A673 (cell line): Measurements from ENCODE around the gene EFHC2. TPM values are rescaled to one million over a fixed set of nuclear protein-coding genes. Genes with fewer than 3 reads are reported as not detected.

ENCODE experiments used
- BruUV-seq: library from RNA; stranded (reverse); fragments of 400-500 nt; replicated peaks from 2 replicates; lab custom pipeline; 2021; lab: Mats Ljungman, UMichigan
- CTCF ChIA-PET: fragments of 300-600 bp; sonication (Branson Sonifier 250); formaldehyde crosslinking; loops from one replicate; lab custom pipeline; 2022; ENCODE audit warnings: antibody characterized with exemption; lab: Charles Lee
- POLR2A ChIA-PET: fragments of 300-600 bp; sonication (Branson Sonifier 250); formaldehyde crosslinking; loops from one replicate; lab custom pipeline; 2022; ENCODE audit warnings: antibody characterized with exemption; ENCODE audit not compliant: low non-redundant PET; lab: Charles Lee
- DNase-seq: peaks from one replicate; pipeline ENCODE4 v3.0.0-alpha.2; 2015; ENCODE audit warnings: low spot score
- H3K27ac ChIP-seq: fragments of 200-600 bp; sonication (generic); 2 replicates; pipeline ENCODE4 v1.5.1; 2016; ENCODE audit warnings: mixed run types, low read depth, mild to moderate bottlenecking, mixed read lengths, antibody characterized with exemption, low read length; ENCODE audit not compliant: poor library complexity, severe bottlenecking
- H3K27me3 ChIP-seq: fragments of 200-600 bp; sonication (generic); replicated peaks from 2 replicates; pipeline ENCODE4 v1.6.1; 2017; ENCODE audit warnings: mixed run types, low read depth, mild to moderate bottlenecking, mixed read lengths, antibody characterized with exemption, low read length; ENCODE audit not compliant: insufficient read depth, poor library complexity
- H3K36me3 ChIP-seq: fragments of 200-600 bp; sonication (generic); 2 replicates; pipeline ENCODE4 v1.6.1; 2016; ENCODE audit warnings: mixed run types, mild to moderate bottlenecking, mixed read lengths, antibody characterized with exemption, low read length; ENCODE audit not compliant: insufficient read depth, poor library complexity, severe bottlenecking
- H3K4me1 ChIP-seq: fragments of 200-600 bp; sonication (generic); 2 replicates; pipeline ENCODE4 v1.6.1; 2017; ENCODE audit warnings: mixed run types, mild to moderate bottlenecking, mixed read lengths, antibody characterized with exemption, low read length; ENCODE audit not compliant: insufficient read depth, poor library complexity, severe bottlenecking
- H3K4me3 ChIP-seq: fragments of 200-600 bp; sonication (generic); 2 replicates; pipeline ENCODE4 v1.5.1; 2016; ENCODE audit warnings: low read depth, mixed run types, mild to moderate bottlenecking, mixed read lengths, low read length; ENCODE audit not compliant: poor library complexity, severe bottlenecking
- H3K9me3 ChIP-seq: fragments of 200-600 bp; sonication (generic); 2 replicates; pipeline ENCODE4 v1.6.1; 2016; ENCODE audit warnings: mixed run types, low read depth, mild to moderate bottlenecking, mixed read lengths, antibody characterized with exemption, low read length; ENCODE audit not compliant: poor library complexity, severe bottlenecking
- EZH2 ChIP-seq: fragments of 200-600 bp; sonication (generic); IDR thresholded peaks from 2 replicates; pipeline ENCODE4 v1.6.1; 2017; ENCODE audit warnings: borderline replicate concordance, low read depth, mild to moderate bottlenecking, mixed read lengths, antibody characterized with exemption, low read length; ENCODE audit not compliant: poor library complexity, severe bottlenecking
- intact Hi-C: fragments of 100-400 bp; cut with micrococcal nuclease; formaldehyde crosslinking; loops from one replicate; pipeline ENCODE4 v1.10.0; 2022; ENCODE audit not compliant: unreplicated experiment
- total RNA-seq: library from RNA; stranded (reverse); gene quantifications from 2 replicates; pipeline ENCODE4 v1.2.3, GENCODE V29; 2021
- TF ChIP-seq, protein P1 (sequence below): fragments of 300-800, 200-600 bp; sonication (generic); conservative IDR thresholded peaks from 2 replicates; pipeline ENCODE4 v1.5.1; 2017; ENCODE audit warnings: low read depth, mild to moderate bottlenecking, antibody characterized with exemption, low read length, moderate library complexity, mixed read lengths

EFHC2 gene
- total RNA-seq, 1 experiment from 2014 or later, result 0.11 TPM

DNA sequence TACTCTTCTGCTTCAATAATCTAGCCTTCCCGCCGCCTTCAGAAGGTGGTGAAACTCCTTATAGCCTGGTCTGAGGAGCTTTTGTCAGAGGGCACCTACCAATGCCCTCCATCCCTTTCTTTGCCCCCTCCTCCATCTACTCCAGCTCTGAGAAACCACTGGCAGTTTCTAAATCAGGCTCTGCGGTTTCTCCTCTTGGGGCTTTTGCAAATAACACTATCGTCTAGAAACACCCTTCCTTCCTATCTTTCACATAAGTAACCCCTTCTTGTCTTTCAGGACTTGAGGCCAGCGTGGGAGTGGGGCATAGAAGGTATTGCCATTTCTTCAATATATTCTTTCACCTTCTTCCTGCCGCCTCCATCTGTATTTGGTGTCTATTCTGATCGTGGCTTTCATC, 1.2 kb upstream of the EFHC2 start:
- no peaks in the 10 kb centered on the region for H3K36me3 ChIP-seq
- BruUV-seq, result no TSS peak
- POLR2A ChIA-PET, result no interaction called here

DNA sequence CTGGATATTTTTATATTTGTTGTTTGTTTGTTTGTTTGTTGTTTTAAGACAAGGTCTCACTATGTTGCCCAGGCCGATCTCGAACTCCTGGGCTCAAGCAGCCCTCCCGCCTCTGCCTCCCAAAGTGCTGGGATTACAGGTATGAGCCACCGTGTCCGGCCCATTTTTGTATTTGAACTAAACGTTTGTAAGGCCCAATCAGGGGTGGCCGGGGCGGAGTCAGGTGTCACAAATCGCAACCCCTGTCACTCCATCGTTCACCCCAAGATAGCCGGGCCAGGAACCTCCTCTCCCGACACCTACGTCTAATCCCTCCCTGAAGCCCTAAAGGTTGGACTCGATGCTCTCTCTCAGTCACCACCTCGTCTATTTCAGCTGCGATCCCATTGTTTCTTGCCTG, 722 bp upstream of the EFHC2 start:
- no peak overlapping the region for H3K4me3 ChIP-seq
- H3K36me3 ChIP-seq, result no peaks in the 10 kb centered on the region
- no peak overlapping the region for H3K27ac ChIP-seq
- POLR2A ChIA-PET, result no interaction called here
- H3K4me1 ChIP-seq, result peaks cover 4% of the 10 kb centered on the region
- TF ChIP-seq, protein P1, sequence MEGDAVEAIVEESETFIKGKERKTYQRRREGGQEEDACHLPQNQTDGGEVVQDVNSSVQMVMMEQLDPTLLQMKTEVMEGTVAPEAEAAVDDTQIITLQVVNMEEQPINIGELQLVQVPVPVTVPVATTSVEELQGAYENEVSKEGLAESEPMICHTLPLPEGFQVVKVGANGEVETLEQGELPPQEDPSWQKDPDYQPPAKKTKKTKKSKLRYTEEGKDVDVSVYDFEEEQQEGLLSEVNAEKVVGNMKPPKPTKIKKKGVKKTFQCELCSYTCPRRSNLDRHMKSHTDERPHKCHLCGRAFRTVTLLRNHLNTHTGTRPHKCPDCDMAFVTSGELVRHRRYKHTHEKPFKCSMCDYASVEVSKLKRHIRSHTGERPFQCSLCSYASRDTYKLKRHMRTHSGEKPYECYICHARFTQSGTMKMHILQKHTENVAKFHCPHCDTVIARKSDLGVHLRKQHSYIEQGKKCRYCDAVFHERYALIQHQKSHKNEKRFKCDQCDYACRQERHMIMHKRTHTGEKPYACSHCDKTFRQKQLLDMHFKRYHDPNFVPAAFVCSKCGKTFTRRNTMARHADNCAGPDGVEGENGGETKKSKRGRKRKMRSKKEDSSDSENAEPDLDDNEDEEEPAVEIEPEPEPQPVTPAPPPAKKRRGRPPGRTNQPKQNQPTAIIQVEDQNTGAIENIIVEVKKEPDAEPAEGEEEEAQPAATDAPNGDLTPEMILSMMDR, result no peak
- no peak for TF ChIP-seq EZH2
- CTCF ChIA-PET, result no interaction called here
- no TSS peak for BruUV-seq
- H3K27me3 ChIP-seq, result no peaks in the 10 kb centered on the region
- H3K9me3 ChIP-seq, result no peaks in the 10 kb centered on the region
- DNase-seq, result no peak
- intact Hi-C loops, result no loop called here

More for the DNA sequence above, 1.2 kb upstream of the EFHC2 start:
- peaks cover under 1% of the 10 kb centered on the region for H3K4me1 ChIP-seq
- no peak overlapping the region for H3K27ac ChIP-seq
- no peak for TF ChIP-seq EZH2
- TF ChIP-seq, protein P1, result no peak
- no peaks in the 10 kb centered on the region for H3K9me3 ChIP-seq
- no peaks in the 10 kb centered on the region for H3K27me3 ChIP-seq
- CTCF ChIA-PET, result no interaction called here
- intact Hi-C loops, result no loop called here
- H3K4me3 ChIP-seq, result no peak overlapping the region
- DNase-seq, result no peak

DNA sequence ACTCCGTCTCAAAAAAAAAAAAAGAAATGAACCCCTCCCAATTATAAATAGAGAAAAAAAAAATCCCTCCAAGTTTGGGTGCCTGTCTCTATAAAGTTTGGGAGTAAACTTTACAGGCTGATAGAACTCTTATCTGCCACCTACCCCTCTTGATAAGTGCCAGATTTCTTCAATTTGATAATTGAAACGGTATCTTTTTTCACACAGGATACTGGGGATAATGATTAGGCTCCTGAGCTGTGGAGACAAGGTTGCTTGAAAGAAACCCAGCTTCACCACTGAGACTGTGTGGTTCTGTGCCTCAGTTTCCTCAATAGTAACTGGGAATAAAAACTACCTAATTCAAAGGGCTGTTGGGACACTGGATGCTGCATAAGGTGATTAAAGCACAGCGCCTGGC, 606 bp downstream of the EFHC2 start:
- Histone ChIP-seq H3K27me3 (no peaks in the 10 kb centered on the region), H3K27ac (no peak overlapping the region), H3K36me3 (no peaks in the 10 kb centered on the region), H3K9me3 (no peaks in the 10 kb centered on the region), H3K4me3 (no peak overlapping the region), H3K4me1 (peaks cover 4% of the 10 kb centered on the region)
- BruUV-seq, result no TSS peak
- intact Hi-C loops, result no loop called here
- no peak for TF ChIP-seq EZH2
- TF ChIP-seq, protein P1, result no peak
- ChIA-PET CTCF (no interaction called here), POLR2A (no interaction called here)
- DNase-seq, result no peak
